IMR-90 (cell line): ENCODE results near the gene FPR2. TPM values are rescaled to one million over a fixed set of nuclear protein-coding genes. Genes with fewer than 3 reads are reported as not detected.

ENCODE experiments used
- ATAC-seq: fragments of 200-7000 bp; cut with Tn5 transposase; 2 replicates; pipeline ENCODE4 v1.9.1; 2020; ENCODE audit warnings: low read depth, mild to moderate bottlenecking, moderate library complexity
- BruUV-seq: library from RNA; stranded (reverse); fragments of 400-500 nt; replicated peaks from 2 replicates; lab custom pipeline; 2021; lab: Mats Ljungman, UMichigan
- CTCF ChIA-PET: fragments of 300-600 bp; formaldehyde crosslinking; extraction: SDS; loops from one replicate; lab custom pipeline; 2021; ENCODE audit warnings: antibody characterized with exemption; lab: Yijun Ruan, JAX
- POLR2A ChIA-PET: fragments of 300-600 bp; sonication (Branson Sonifier 250); formaldehyde crosslinking; loops from one replicate; lab custom pipeline; 2022; ENCODE audit warnings: antibody characterized with exemption; ENCODE audit not compliant: unreplicated experiment; lab: Charles Lee
- DNase-seq: peaks from one replicate; pipeline ENCODE4 v3.0.0; 2013
- H2AFZ ChIP-seq: replicated peaks from 2 replicates; pipeline ENCODE3; 2013; ENCODE audit warnings: low read length, mild to moderate bottlenecking; ENCODE audit not compliant: poor library complexity
- H2AK5ac ChIP-seq: 2 replicates; pipeline ENCODE4 v1.6.1; 2013; ENCODE audit warnings: low read depth, low read length, inconsistent platforms
- H2AK9ac ChIP-seq: replicated peaks from 2 replicates; pipeline ENCODE3; 2013; ENCODE audit warnings: mild to moderate bottlenecking, low read depth, low read length, moderate library complexity; ENCODE audit not compliant: poor library complexity
- H2BK120ac ChIP-seq: 2 replicates; pipeline ENCODE4 v1.6.1; 2013; ENCODE audit warnings: low read depth, low read length, inconsistent platforms
- H2BK15ac ChIP-seq: 3 replicates; pipeline ENCODE4 v1.6.1; 2013; ENCODE audit warnings: low read depth, low read length, inconsistent platforms
- H2BK20ac ChIP-seq: 2 replicates; pipeline ENCODE4 v1.6.1; 2013; ENCODE audit warnings: low read depth, mild to moderate bottlenecking, inconsistent platforms, low read length, moderate library complexity
- H2BK5ac ChIP-seq: 2 replicates; pipeline ENCODE4 v1.6.1; 2013; ENCODE audit warnings: mild to moderate bottlenecking, low read depth, low read length, inconsistent platforms; ENCODE audit not compliant: poor library complexity, severe bottlenecking
- H3K14ac ChIP-seq: replicated peaks from 2 replicates; pipeline ENCODE4 v1.6.1; 2013; ENCODE audit warnings: low read depth, low read length, inconsistent platforms
- H3K18ac ChIP-seq: 2 replicates; pipeline ENCODE4 v1.6.1; 2013; ENCODE audit warnings: low read depth, low read length, control low read depth
- H3K23ac ChIP-seq: 2 replicates; pipeline ENCODE4 v1.6.1; 2013; ENCODE audit warnings: low read depth, low read length, inconsistent platforms
- H3K27ac ChIP-seq: 2 replicates; pipeline ENCODE4 v1.5.1; 2013; ENCODE audit warnings: mild to moderate bottlenecking, control low read depth, low read length; ENCODE audit not compliant: insufficient read depth
- H3K27me3 ChIP-seq: 2 replicates; pipeline ENCODE4 v1.6.1; 2013; ENCODE audit warnings: low read length; ENCODE audit not compliant: control insufficient read depth, insufficient read depth
- H3K36me3 ChIP-seq: 2 replicates; pipeline ENCODE4 v1.6.1; 2013; ENCODE audit warnings: low read length, mixed read lengths; ENCODE audit not compliant: control insufficient read depth, insufficient read depth
- H3K4ac ChIP-seq: 2 replicates; pipeline ENCODE4 v1.6.1; 2013; ENCODE audit warnings: low read depth, low read length, inconsistent platforms
- H3K4me1 ChIP-seq: 2 replicates; pipeline ENCODE4 v1.6.1; 2013; ENCODE audit warnings: low read length, mixed read lengths; ENCODE audit not compliant: control insufficient read depth, insufficient read depth
- H3K4me2 ChIP-seq: 2 replicates; pipeline ENCODE4 v1.6.1; 2013; ENCODE audit warnings: low read depth, mild to moderate bottlenecking, control low read depth, low read length, moderate library complexity
- H3K4me3 ChIP-seq: 2 replicates; pipeline ENCODE4 v1.5.1; 2013; ENCODE audit warnings: low read depth, mild to moderate bottlenecking, control low read depth, low read length, moderate library complexity; ENCODE audit not compliant: insufficient read depth
- H3K56ac ChIP-seq: 2 replicates; pipeline ENCODE4 v1.6.1; 2013; ENCODE audit warnings: low read length, inconsistent platforms; ENCODE audit not compliant: insufficient read depth; ENCODE audit errors: extremely low read depth
- H3K79me1 ChIP-seq, 2 experiments: 2 replicates each; pipeline ENCODE4 v1.6.1; 2013; ENCODE audit warnings: low read length in 2 of 2, inconsistent platforms in 1 of 2, low read depth in 1 of 2
- H3K9ac ChIP-seq: 2 replicates; pipeline ENCODE4 v1.6.1; 2013; ENCODE audit warnings: low read depth, low read length, control low read depth
- H3K9me1 ChIP-seq: 2 replicates; pipeline ENCODE4 v1.6.1; 2013; ENCODE audit warnings: low read length, inconsistent platforms; ENCODE audit not compliant: insufficient read depth
- H3K9me3 ChIP-seq: 2 replicates; pipeline ENCODE4 v1.6.1; 2013; ENCODE audit warnings: low read length; ENCODE audit not compliant: control insufficient read depth, insufficient read depth
- H4K20me1 ChIP-seq: 2 replicates; pipeline ENCODE4 v1.6.1; 2013; ENCODE audit warnings: low read length, inconsistent platforms; ENCODE audit not compliant: insufficient read depth
- H4K5ac ChIP-seq: 2 replicates; pipeline ENCODE4 v1.6.1; 2013; ENCODE audit warnings: mild to moderate bottlenecking, low read depth, low read length, control low read depth
- H4K8ac ChIP-seq, 2 experiments: 2 replicates each; pipeline ENCODE4 v1.6.1; 2013; ENCODE audit warnings: low read depth in 2 of 2, low read length in 2 of 2, control low read depth in 1 of 2, inconsistent platforms in 1 of 2
- H4K91ac ChIP-seq: 2 replicates; pipeline ENCODE4 v1.6.1; 2013; ENCODE audit warnings: low read depth, low read length, inconsistent platforms; ENCODE audit not compliant: insufficient read depth
- BHLHE40 ChIP-seq: fragments of 150-350 bp; IDR thresholded peaks from 2 replicates; pipeline ENCODE4 v1.6.1; 2016; ENCODE audit warnings: mild to moderate bottlenecking, low read depth, low read length
- CEBPB ChIP-seq: IDR thresholded peaks from 2 replicates; pipeline ENCODE4 v1.6.1; 2012; ENCODE audit warnings: low read depth, low read length, improper control_type of control experiment
- CHD1 ChIP-seq: IDR thresholded peaks from 2 replicates; pipeline ENCODE4 v1.6.1; 2012; ENCODE audit warnings: low read depth, low read length, improper control_type of control experiment
- CTCF ChIP-seq: conservative IDR thresholded peaks from 2 replicates; pipeline ENCODE4 v1.5.1; 2012; ENCODE audit warnings: mild to moderate bottlenecking, low read depth, low read length, improper control_type of control experiment
- ELK1 ChIP-seq: fragments of 150-350 bp; IDR thresholded peaks from 2 replicates; pipeline ENCODE4 v1.6.1; 2016; ENCODE audit warnings: low read depth, mild to moderate bottlenecking, low read length, moderate library complexity, borderline replicate concordance
- FOS ChIP-seq: fragments of 150-350 bp; IDR thresholded peaks from 2 replicates; pipeline ENCODE4 v1.6.1; 2016; ENCODE audit warnings: low read depth, low read length
- MAFK ChIP-seq: IDR thresholded peaks from 2 replicates; pipeline ENCODE4 v1.6.1; 2012; ENCODE audit warnings: low read depth, low read length, improper control_type of control experiment
- MAZ ChIP-seq: IDR thresholded peaks from 2 replicates; pipeline ENCODE4 v1.6.1; 2012; ENCODE audit warnings: low read depth, mild to moderate bottlenecking, low read length, improper control_type of control experiment, moderate library complexity, borderline replicate concordance
- MXI1 ChIP-seq: IDR thresholded peaks from 2 replicates; pipeline ENCODE4 v1.6.1; 2012; ENCODE audit warnings: low read depth, mild to moderate bottlenecking, low read length, moderate library complexity, borderline replicate concordance
- NFE2L2 ChIP-seq: fragments of 150-350 bp; IDR thresholded peaks from 2 replicates; pipeline ENCODE4 v1.6.1; 2016; ENCODE audit warnings: low read depth, mild to moderate bottlenecking, low read length
- POLR2A ChIP-seq: IDR thresholded peaks from 2 replicates; pipeline ENCODE4 v1.6.1; 2012; ENCODE audit warnings: mild to moderate bottlenecking, low read depth, low read length
- RAD21 ChIP-seq: IDR thresholded peaks from 2 replicates; pipeline ENCODE4 v1.6.1; 2012; ENCODE audit warnings: low read length, improper control_type of control experiment
- RCOR1 ChIP-seq: IDR thresholded peaks from 2 replicates; pipeline ENCODE4 v1.6.1; 2012; ENCODE audit warnings: mild to moderate bottlenecking, low read length, improper control_type of control experiment; ENCODE audit not compliant: insufficient replicate concordance
- RFX5 ChIP-seq: IDR thresholded peaks from 2 replicates; pipeline ENCODE4 v1.8.0; 2012; ENCODE audit warnings: low read depth, mild to moderate bottlenecking, low read length, moderate library complexity
- SMC3 ChIP-seq: fragments of 150-350 bp; IDR thresholded peaks from 2 replicates; pipeline ENCODE4 v1.6.1; 2016; ENCODE audit warnings: low read depth, mild to moderate bottlenecking, antibody characterized with exemption, low read length, moderate library complexity
- USF2 ChIP-seq: fragments of 150-350 bp; IDR thresholded peaks from 2 replicates; pipeline ENCODE4 v1.6.1; 2017; ENCODE audit warnings: mild to moderate bottlenecking, antibody characterized with exemption, low read length, low read depth
- whole genome bisulfite sequencing, 2 experiments: methylation state at CpG; one replicate each; pipeline versions ENCODE4 v1.1.5 to v1.1.7; 2013; ENCODE audit warnings: missing lambda C conversion rate in 2 of 2; ENCODE audit not compliant: insufficient read length in 1 of 2; ENCODE audit errors: extremely low coverage in 2 of 2; 5-methylcytosine and 5-hydroxymethylcytosine counted together
- dilution Hi-C: fragments of 300-500 bp; cut with HindIII; formaldehyde crosslinking; loops from one replicate; pipeline ENCODE4 v1.14.3; 2018; ENCODE audit warnings: low sequenced_read_pairs; ENCODE audit not compliant: unreplicated experiment
- in situ Hi-C: fragments of 300-500 bp; cut with MboI; formaldehyde crosslinking; loops from 3 replicates; pipeline ENCODE4 v1.14.3; 2019; ENCODE audit warnings: low sequenced_read_pairs, inconsistent platforms, mixed read lengths
- intact Hi-C: fragments of 100-400 bp; cut with micrococcal nuclease; formaldehyde crosslinking; loops from 2 replicates; pipeline ENCODE4 v1.10.0; 2022
- polyA plus RNA-seq, 3 experiments: library from polyadenylated mRNA; depleted of rRNA; stranded (reverse); fragments of >200 nt; gene quantifications; 2 replicates each; pipeline ENCODE4 v1.2.3, GENCODE V29; 2012; ENCODE audit warnings: low replicate concordance in 1 of 3
- total RNA-seq: library from RNA; depleted of rRNA; stranded (reverse); fragments of >200 nt; gene quantifications from 2 replicates; pipeline ENCODE4 v1.2.3, GENCODE V29; 2012

The FPR2 gene
- total and polyA plus RNA-seq, 2 of the 4 experiments (the other 2 are of a cell fraction), result not detected

GRCh38 chr19:51719251-51719988 is 41.6 kb upstream of the FPR2 start:
- H2BK5ac ChIP-seq, result no peak overlapping the region
- H3K23ac ChIP-seq, result no peak overlapping the region
- WGBS, 2 experiments, result 7% methylated on average over 42 of the region's 83 CpGs; no CpG with 5 or more reads in 1 of the 2 experiments
- no peak overlapping the region for H2BK15ac ChIP-seq
- peak overlapping the region; percentile 58 for H2AFZ ChIP-seq
- no peak overlapping the region for H2BK20ac ChIP-seq
- CTCF ChIA-PET, result no interaction called here
- no peak for TF ChIP-seq MAZ
- no peak for TF ChIP-seq POLR2A
- TF ChIP-seq FOS, result no peak
- no peak for TF ChIP-seq RAD21
- no peak for TF ChIP-seq RFX5
- no peak for TF ChIP-seq CEBPB
- no peak for TF ChIP-seq CTCF
- TF ChIP-seq SMC3, result no peak
- no peak for TF ChIP-seq NFE2L2
- no peak for TF ChIP-seq BHLHE40
- TF ChIP-seq MXI1, result no peak
- TF ChIP-seq ELK1, result no peak
- no peak for TF ChIP-seq USF2
- no peak for TF ChIP-seq MAFK
- no peak for TF ChIP-seq CHD1
- TF ChIP-seq RCOR1, result no peak
- dilution Hi-C loops, result no loop called here
- H3K9ac ChIP-seq, result no peak overlapping the region
- H3K4ac ChIP-seq, result no peak overlapping the region
- no peak overlapping the region for H3K14ac ChIP-seq
- H2AK5ac ChIP-seq, result no peak overlapping the region
- no peak overlapping the region for H2BK120ac ChIP-seq
- DNase-seq (no peak), ATAC-seq (no peak; the same call in 1 of the 2 replicates)
- H3K9me1 ChIP-seq, result no peaks in the 10 kb centered on the region
- intact Hi-C loops, result no loop called here
- peaks cover 51% of the 10 kb centered on the region for H3K27me3 ChIP-seq
- peak overlapping the region; percentile 27; the same call in 1 of the 2 replicates for H3K4me2 ChIP-seq
- no peak overlapping the region for H3K56ac ChIP-seq
- no TSS peak for BruUV-seq
- H3K36me3 ChIP-seq, result no peaks in the 10 kb centered on the region
- H3K27ac ChIP-seq, result no peak overlapping the region
- no peak overlapping the region for H4K8ac ChIP-seq
- no peak overlapping the region for H4K91ac ChIP-seq
- H3K4me1 ChIP-seq, result no peaks in the 10 kb centered on the region; the same call in 1 of the 2 replicates
- in situ Hi-C loops, result no loop called here
- H4K5ac ChIP-seq, result no peak overlapping the region
- no peak overlapping the region for H3K18ac ChIP-seq
- POLR2A ChIA-PET, result no interaction called here
- H4K20me1 ChIP-seq, result no peaks in the 10 kb centered on the region
- H3K9me3 ChIP-seq, result peaks cover 5% of the 10 kb centered on the region
- no peak overlapping the region for H3K4me3 ChIP-seq
- no peak overlapping the region for H2AK9ac ChIP-seq
- H3K79me1 ChIP-seq, result no peaks in the 10 kb centered on the region
